BE2C (cell line): ENCODE data around the gene SLC1A7.

Source experiments
- DNase-seq: peaks from one replicate; pipeline ENCODE4 v3.0.0-alpha.2; 2020
- H3K27me3 ChIP-seq: fragments of 250-450 bp; sonication (Bioruptor Pico); 2 replicates; pipeline ENCODE4 v1.5.1; 2020; ENCODE audit warnings: mild to moderate bottlenecking
- H3K36me3 ChIP-seq: fragments of 250-450 bp; sonication (Bioruptor Pico); 2 replicates; pipeline ENCODE4 v1.5.1; 2020; ENCODE audit warnings: mild to moderate bottlenecking
- H3K4me1 ChIP-seq: fragments of 250-450 bp; sonication (Bioruptor Pico); 2 replicates; pipeline ENCODE4 v1.5.1; 2020
- H3K4me3 ChIP-seq: 2 replicates; pipeline ENCODE4 v1.5.1; 2011; ENCODE audit warnings: low read depth, low read length
- H3K9me3 ChIP-seq: fragments of 250-450 bp; sonication (Bioruptor Pico); 2 replicates; pipeline ENCODE4 v1.5.1; 2020
- CTCF ChIP-seq: IDR thresholded peaks from 2 replicates; pipeline ENCODE4 v1.5.1; 2012; ENCODE audit warnings: mild to moderate bottlenecking, low read depth, low read length

The SLC1A7 gene

GRCh38 chr1:53108646-53109580 lies 33.5 kb downstream of the SLC1A7 start:
- Histone ChIP-seq H3K36me3 (no peaks in the 10 kb centered on the region), H3K4me3 (no peak overlapping the region), H3K4me1 (peaks cover 4% of the 10 kb centered on the region), H3K27me3 (no peaks in the 10 kb centered on the region), H3K9me3 (no peaks in the 10 kb centered on the region)
- DNase-seq, result peak; percentile 46
- no peak for TF ChIP-seq CTCF

GRCh38 chr1:53107570-53108322 lies 34.7 kb downstream of the SLC1A7 start:
- no peak for TF ChIP-seq CTCF
- H3K27me3 ChIP-seq, result no peaks in the 10 kb centered on the region
- no peak overlapping the region for H3K4me3 ChIP-seq
- no peak for DNase-seq
- H3K9me3 ChIP-seq, result no peaks in the 10 kb centered on the region
- no peaks in the 10 kb centered on the region for H3K36me3 ChIP-seq
- H3K4me1 ChIP-seq, result peaks cover 4% of the 10 kb centered on the region

- no peak for TF ChIP-seq CTCF
- Histone ChIP-seq H3K27me3 (no peaks in the 10 kb centered on the region), H3K4me3 (no peak overlapping the region), H3K36me3 (no peaks in the 10 kb centered on the region), H3K9me3 (no peaks in the 10 kb centered on the region), H3K4me1 (peaks cover 4% of the 10 kb centered on the region)
- DNase-seq, result no peak
Observed at GRCh38 chr1:53107090-53107489, 35.3 kb downstream of the SLC1A7 start.

- DNase-seq, result no peak
- no peak for TF ChIP-seq CTCF
- no peaks in the 10 kb centered on the region for H3K36me3 ChIP-seq
- peaks cover under 1% of the 10 kb centered on the region for H3K4me1 ChIP-seq
- no peak overlapping the region for H3K4me3 ChIP-seq
- no peaks in the 10 kb centered on the region; the same call in 1 of the 2 replicates for H3K9me3 ChIP-seq
- no peaks in the 10 kb centered on the region for H3K27me3 ChIP-seq
Observed at GRCh38 chr1:53104289-53104913, 38.0 kb downstream of the SLC1A7 start.

GRCh38 chr1:53094533-53094919 lies 47.9 kb downstream of the SLC1A7 start:
- Histone ChIP-seq H3K4me3 (no peak overlapping the region), H3K36me3 (no peaks in the 10 kb centered on the region)
- TF ChIP-seq CTCF, result no peak

More at GRCh38 chr1:53094533-53094919, 47.9 kb downstream of the SLC1A7 start:
- Histone ChIP-seq H3K9me3 (no peaks in the 10 kb centered on the region), H3K27me3 (no peaks in the 10 kb centered on the region), H3K4me1 (no peaks in the 10 kb centered on the region)
- DNase-seq, result no peak
